Ovary (tissue), 9 donors: Measurements from ENCODE around the gene BIRC6. TPM values are rescaled to one million over a fixed set of nuclear protein-coding genes. Genes with fewer than 3 reads are reported as not detected.

Experiments used
- DNase-seq, 5 donors: peaks; one replicate each; pipeline ENCODE4 v3.0.0-alpha.2; 2019 to 2020
- H3K27ac ChIP-seq, 2 donors: fragments of 200-600 bp; one replicate each; pipeline versions ENCODE4 v1.5.1 to v1.8.0; 2019 to 2022
- H3K27me3 ChIP-seq: fragments of 200-600 bp; one replicate; pipeline ENCODE4 v1.8.0; 2022
- H3K36me3 ChIP-seq: fragments of 200-600 bp; sonication (generic); one replicate; pipeline ENCODE4 v1.5.1; 2019
- H3K4me1 ChIP-seq: one replicate; pipeline ENCODE4 v1.8.1; 2013; ENCODE audit warnings: mild to moderate bottlenecking, moderate library complexity; ENCODE audit not compliant: insufficient read depth
- H3K4me3 ChIP-seq: fragments of 200-600 bp; sonication (generic); one replicate; pipeline ENCODE4 v1.5.1; 2017
- H3K9me3 ChIP-seq, 2 donors: fragments of 200-600 bp in 1 of 2; sonication (generic) in 1 of 2; one replicate each; pipeline versions ENCODE4 v1.5.1 to v1.8.1; 2013 to 2019; ENCODE audit warnings: mild to moderate bottlenecking in 1 of 2, moderate library complexity in 1 of 2
- CTCF ChIP-seq, 3 donors: fragments of 450-650 bp in 2 of 3; fragments of 200-600 bp in 1 of 3; IDR thresholded peaks; one replicate each; pipeline versions ENCODE4 v1.5.1 to v1.8.0; 2016 to 2022; ENCODE audit warnings: antibody characterized with exemption in 3 of 3, mild to moderate bottlenecking in 1 of 3
- EP300 ChIP-seq: sonication (generic); formaldehyde crosslinking; IDR thresholded peaks from one replicate; pipeline ENCODE4 v1.6.1; 2017; ENCODE audit warnings: antibody characterized with exemption
- POLR2A ChIP-seq: fragments of 450-650 bp; IDR thresholded peaks from one replicate; pipeline ENCODE4 v1.6.1; 2017; ENCODE audit warnings: antibody characterized with exemption, mild to moderate bottlenecking, moderate library complexity
- WGBS, 3 donors: extraction: QIAGEN DNeasy Blood & Tissue Kit in 1 of 3; methylation state at CpG; one replicate each; pipeline versions ENCODE4 v1.1.5 to v1.1.7; 2013 to 2017; 5-methylcytosine and 5-hydroxymethylcytosine counted together
- intact Hi-C, 4 donors: fragments of 100-400 bp; cut with DNase I; formaldehyde crosslinking; loops; one replicate each; pipeline versions ENCODE4 v1.11.0 to v1.15.1; 2022 to 2023
- polyA plus RNA-seq, 2 donors: library from polyadenylated mRNA; stranded (reverse); fragments of 200-250 nt in 1 of 2; fragments of 350-450 nt in 1 of 2; fragmentation: Illumina TruSeq in 1 of 2; extraction: RNeasy Lipid Tissue Mini Kit (QIAGEN cat#74804) in 1 of 2; gene quantifications; one replicate each; pipeline ENCODE4 v1.2.3, GENCODE V29; 2013 to 2014
- total RNA-seq, 7 donors: library from RNA; depleted of rRNA in 2 of 7; stranded (reverse); fragments of >200 nt in 2 of 7; fragmentation: NEBNext Ultra II Directional in 3 of 7; extraction: Animal tissue kit (Norgen Biotek cat#: 25700) in 3 of 7; gene quantifications; one replicate each; pipeline versions ENCODE4 v1.1.0 to v1.2.4, GENCODE V29; 2016 to 2023
- donor health status: DM: no; HTN: no; CAD: no; lungs with moderate emphysema.
- donor health status: DM: no; HTN: no; CAD: no.
- donor health status: Bipolar disorder and iron deficiency.
- donor health status: DM: yes; HTN: yes; CAD: no.
- donor health status: DM: no; HTN: no; CAD: no.
- donor health status: DM: yes; HTN: yes; CAD: no.

Gene BIRC6
- total and polyA plus RNA-seq, 9 donors: 24.0 to 125 (median 92.2) TPM

- H3K9me3 ChIP-seq: no peaks in the 10 kb centered on the region
- H3K4me1 ChIP-seq: no peaks in the 10 kb centered on the region
- H3K36me3 ChIP-seq: no peaks in the 10 kb centered on the region
- intact Hi-C loops: loop anchor here in 1 of 4 donors (10.0 kb wide), 1 partner anchor 476 kb away; no protein-coding TSS in a partner anchor
- no peak for DNase-seq
- no peak overlapping the region for H3K27ac ChIP-seq
- no peak overlapping the region for H3K4me3 ChIP-seq
- WGBS, 3 donors: 92 to 97% (median 93%) methylated on average over 2 of the region's 2 CpGs
- TF ChIP-seq POLR2A: no peak
- no peak for TF ChIP-seq EP300
- TF ChIP-seq CTCF (IDR thresholded peaks at IDR 0.05): no peak
- no peaks in the 10 kb centered on the region for H3K27me3 ChIP-seq
These were observed 201.7 kb downstream of the BIRC6 start for GRCh38 chr2:32558492-32558891.

GRCh38 chr2:32559136-32559535 is 202.3 kb downstream of the BIRC6 start:
- intact Hi-C loops: loop anchor here in 1 of 4 donors (10.0 kb wide), 1 partner anchor 476 kb away; no protein-coding TSS in a partner anchor
- H3K36me3 ChIP-seq: no peaks in the 10 kb centered on the region
- 81 to 87% (median 83%) methylated on average over 3 of the region's 3 CpGs for WGBS, 3 donors
- TF ChIP-seq POLR2A (no peak), EP300 (no peak), CTCF (IDR thresholded peaks at IDR 0.05) (no peak)
- DNase-seq: no peak
- no peaks in the 10 kb centered on the region for H3K9me3 ChIP-seq
- H3K4me1 ChIP-seq: no peaks in the 10 kb centered on the region
- no peak overlapping the region for H3K27ac ChIP-seq
- no peak overlapping the region for H3K4me3 ChIP-seq
- H3K27me3 ChIP-seq: no peaks in the 10 kb centered on the region

- no peaks in the 10 kb centered on the region for H3K36me3 ChIP-seq
- H3K4me3 ChIP-seq: no peak overlapping the region
- H3K27me3 ChIP-seq: no peaks in the 10 kb centered on the region
- TF ChIP-seq EP300: no peak
- TF ChIP-seq CTCF (IDR thresholded peaks at IDR 0.05): no peak
- TF ChIP-seq POLR2A: no peak
- intact Hi-C loops: no loop called here
- H3K9me3 ChIP-seq: peaks cover 0 to 3% of the 10 kb centered on the region in 2 donors
- WGBS, 3 donors: 88 to 99% (median 98%) methylated on average over 4 of the region's 4 CpGs
- no peaks in the 10 kb centered on the region for H3K4me1 ChIP-seq
- no peak for DNase-seq
- H3K27ac ChIP-seq: no peak overlapping the region
These were observed 206.1 kb downstream of the BIRC6 start for GRCh38 chr2:32562906-32563305.

GRCh38 chr2:32564417-32565035 is 207.7 kb downstream of the BIRC6 start:
- 80 to 85% (median 81%) methylated on average over 2 of the region's 2 CpGs for WGBS, 3 donors
- H3K36me3 ChIP-seq: no peaks in the 10 kb centered on the region
- peaks cover 0 to 3% of the 10 kb centered on the region in 2 donors for H3K9me3 ChIP-seq

More at GRCh38 chr2:32564417-32565035, 207.7 kb downstream of the BIRC6 start:
- Histone ChIP-seq H3K4me3 (no peak overlapping the region), H3K27me3 (no peaks in the 10 kb centered on the region), H3K27ac (no peak overlapping the region), H3K4me1 (no peaks in the 10 kb centered on the region)
- intact Hi-C loops: no loop called here
- no peak for TF ChIP-seq EP300
- TF ChIP-seq CTCF (IDR thresholded peaks at IDR 0.05): no peak
- TF ChIP-seq POLR2A: no peak
- DNase-seq: no peak
